Uterus (tissue), 4 donors: Measurements from ENCODE around the gene DENND1A. TPM values are rescaled to one million over a fixed set of nuclear protein-coding genes. Genes with fewer than 3 reads are reported as not detected.

ENCODE experiments used
- DNase-seq, 2 donors: peaks; one replicate each; pipeline ENCODE4 v3.0.0-alpha.2; 2019 to 2020
- H3K27ac ChIP-seq, 2 donors: fragments of 200-600 bp; sonication (generic); 1 replicate in 1 of 2; 2 replicates in 1 of 2; pipeline ENCODE4 v1.5.1; 2016 to 2018
- H3K27me3 ChIP-seq, 2 donors: fragments of 200-600 bp; sonication (generic); one replicate each; pipeline ENCODE4 v1.5.1; 2018 to 2019; ENCODE audit warnings: control low read depth in 1 of 2
- H3K36me3 ChIP-seq, 2 donors: fragments of 200-600 bp; sonication (generic); one replicate each; pipeline ENCODE4 v1.5.1; 2019; ENCODE audit warnings: control low read depth in 1 of 2
- H3K4me1 ChIP-seq, 2 donors: fragments of 200-600 bp; sonication (generic); one replicate each; pipeline ENCODE4 v1.5.1; 2018 to 2019; ENCODE audit warnings: control low read depth in 1 of 2
- H3K4me3 ChIP-seq, 2 donors: fragments of 200-600 bp; sonication (generic); 1 replicate in 1 of 2; 2 replicates in 1 of 2; pipeline ENCODE4 v1.5.1; 2018 to 2019; ENCODE audit warnings: mild to moderate bottlenecking in 1 of 2
- H3K9me3 ChIP-seq, 2 donors: fragments of 200-600 bp; sonication (generic); one replicate each; pipeline ENCODE4 v1.5.1; 2019; ENCODE audit warnings: control low read depth in 1 of 2
- POLR2A ChIP-seq, 2 donors: fragments of 450-650 bp; IDR thresholded peaks; one replicate each; pipeline ENCODE4 v1.6.1; 2016; ENCODE audit warnings: antibody characterized with exemption in 2 of 2, mild to moderate bottlenecking in 1 of 2, moderate library complexity in 1 of 2
- intact Hi-C: fragments of 100-400 bp; cut with DNase I; formaldehyde crosslinking; loops from one replicate; pipeline ENCODE4 v1.15.1; 2023; ENCODE audit warnings: low total_unique reads
- total RNA-seq, 4 donors: library from RNA; depleted of rRNA in 3 of 4; stranded (reverse); fragments of >200 nt in 3 of 4; gene quantifications; one replicate each; pipeline versions ENCODE4 v1.1.0 to v1.2.4, GENCODE V29; 2014 to 2023
- TF ChIP-seq, protein P1 (sequence below), 4 experiments: fragments of 200-600 bp in 2 of 4; fragments of 450-650 bp in 2 of 4; sonication (generic) in 2 of 4; IDR thresholded peaks; one replicate each; pipeline ENCODE4 v1.5.1; 2016 to 2019; ENCODE audit warnings: antibody characterized with exemption in 4 of 4, mild to moderate bottlenecking in 2 of 4, moderate library complexity in 1 of 4
- donor health status: DM: yes; HTN: yes; CAD: no.

Gene DENND1A
- total RNA-seq, 4 donors from 2014 or later = 10.8 to 34.5 (median 22.6) TPM

DNA sequence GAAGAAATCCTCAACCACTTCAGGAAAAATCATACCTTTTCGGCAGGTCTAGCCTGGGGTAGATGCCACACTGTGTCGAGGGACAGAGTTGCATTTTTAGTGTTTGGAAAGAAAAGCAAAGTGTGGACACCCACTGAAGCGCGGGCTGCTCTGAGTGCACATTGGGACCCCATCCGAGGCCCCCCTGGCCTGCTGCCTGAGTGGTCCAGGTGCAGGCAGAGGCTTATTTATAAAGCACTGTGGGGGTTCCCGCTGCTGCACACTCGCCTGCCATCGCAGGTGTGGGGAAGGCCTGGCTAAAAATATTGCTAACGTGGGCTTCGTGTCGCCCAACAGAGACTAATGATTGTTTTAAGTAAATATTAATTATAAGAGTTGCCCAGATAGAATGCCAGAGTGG is 454.5 kb downstream of the DENND1A start:
- no peak overlapping the region for H3K4me3 ChIP-seq
- TF ChIP-seq, protein P1, sequence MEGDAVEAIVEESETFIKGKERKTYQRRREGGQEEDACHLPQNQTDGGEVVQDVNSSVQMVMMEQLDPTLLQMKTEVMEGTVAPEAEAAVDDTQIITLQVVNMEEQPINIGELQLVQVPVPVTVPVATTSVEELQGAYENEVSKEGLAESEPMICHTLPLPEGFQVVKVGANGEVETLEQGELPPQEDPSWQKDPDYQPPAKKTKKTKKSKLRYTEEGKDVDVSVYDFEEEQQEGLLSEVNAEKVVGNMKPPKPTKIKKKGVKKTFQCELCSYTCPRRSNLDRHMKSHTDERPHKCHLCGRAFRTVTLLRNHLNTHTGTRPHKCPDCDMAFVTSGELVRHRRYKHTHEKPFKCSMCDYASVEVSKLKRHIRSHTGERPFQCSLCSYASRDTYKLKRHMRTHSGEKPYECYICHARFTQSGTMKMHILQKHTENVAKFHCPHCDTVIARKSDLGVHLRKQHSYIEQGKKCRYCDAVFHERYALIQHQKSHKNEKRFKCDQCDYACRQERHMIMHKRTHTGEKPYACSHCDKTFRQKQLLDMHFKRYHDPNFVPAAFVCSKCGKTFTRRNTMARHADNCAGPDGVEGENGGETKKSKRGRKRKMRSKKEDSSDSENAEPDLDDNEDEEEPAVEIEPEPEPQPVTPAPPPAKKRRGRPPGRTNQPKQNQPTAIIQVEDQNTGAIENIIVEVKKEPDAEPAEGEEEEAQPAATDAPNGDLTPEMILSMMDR (IDR thresholded peaks at IDR 0.05) = no peak
- no peak for TF ChIP-seq POLR2A (IDR thresholded peaks at IDR 0.05)
- no peaks in the 10 kb centered on the region for H3K9me3 ChIP-seq
- intact Hi-C loops = no loop called here
- H3K4me1 ChIP-seq = no peaks in the 10 kb centered on the region
- H3K27me3 ChIP-seq = no peaks in the 10 kb centered on the region
- H3K36me3 ChIP-seq = no peaks in the 10 kb centered on the region
- H3K27ac ChIP-seq = no peak overlapping the region
- DNase-seq = no peak

DNA sequence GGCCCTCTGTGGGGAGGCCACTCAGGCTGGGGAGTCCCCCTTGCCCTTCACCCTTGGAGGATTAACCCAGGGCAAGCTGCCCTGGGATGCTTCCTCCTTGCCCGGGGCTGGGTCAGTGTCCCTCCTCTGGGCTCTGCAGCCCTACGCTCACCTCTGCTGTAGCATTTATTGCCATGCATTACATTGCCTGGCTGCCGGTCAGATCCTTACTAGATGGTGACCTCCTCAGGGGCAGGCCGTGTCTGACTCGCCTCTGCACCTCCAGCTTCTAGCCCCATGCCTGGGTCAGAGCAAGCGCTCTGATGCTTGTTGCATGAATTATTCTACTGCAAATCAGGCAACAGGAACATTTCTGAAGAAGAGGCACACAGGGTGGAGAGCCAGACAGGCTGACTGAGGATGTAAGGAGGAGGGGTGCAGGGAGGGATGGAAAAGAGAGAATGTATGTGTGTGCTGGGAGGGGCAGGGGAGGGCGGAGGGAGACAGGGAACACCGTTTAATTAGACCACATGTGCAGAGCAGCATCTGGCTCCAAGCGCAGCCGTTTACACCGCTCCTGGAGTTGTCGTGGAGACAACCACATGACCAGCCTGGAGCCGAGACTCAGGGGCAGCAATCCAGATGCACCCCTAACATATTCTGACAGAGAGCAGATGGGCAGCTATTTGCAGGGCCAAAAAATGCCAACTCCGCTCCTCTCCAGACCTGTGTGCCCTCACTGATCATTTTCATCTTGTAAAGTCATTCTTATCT is 456.9 kb downstream of the DENND1A start:
- Histone ChIP-seq H3K9me3 (no peaks in the 10 kb centered on the region), H3K36me3 (no peaks in the 10 kb centered on the region), H3K27me3 (no peaks in the 10 kb centered on the region), H3K27ac (no peak overlapping the region), H3K4me1 (no peaks in the 10 kb centered on the region), H3K4me3 (no peak overlapping the region)
- intact Hi-C loops = no loop called here
- TF ChIP-seq POLR2A (IDR thresholded peaks at IDR 0.05) = no peak
- TF ChIP-seq, protein P1 (IDR thresholded peaks at IDR 0.05) = no peak
- no peak for DNase-seq

DNA sequence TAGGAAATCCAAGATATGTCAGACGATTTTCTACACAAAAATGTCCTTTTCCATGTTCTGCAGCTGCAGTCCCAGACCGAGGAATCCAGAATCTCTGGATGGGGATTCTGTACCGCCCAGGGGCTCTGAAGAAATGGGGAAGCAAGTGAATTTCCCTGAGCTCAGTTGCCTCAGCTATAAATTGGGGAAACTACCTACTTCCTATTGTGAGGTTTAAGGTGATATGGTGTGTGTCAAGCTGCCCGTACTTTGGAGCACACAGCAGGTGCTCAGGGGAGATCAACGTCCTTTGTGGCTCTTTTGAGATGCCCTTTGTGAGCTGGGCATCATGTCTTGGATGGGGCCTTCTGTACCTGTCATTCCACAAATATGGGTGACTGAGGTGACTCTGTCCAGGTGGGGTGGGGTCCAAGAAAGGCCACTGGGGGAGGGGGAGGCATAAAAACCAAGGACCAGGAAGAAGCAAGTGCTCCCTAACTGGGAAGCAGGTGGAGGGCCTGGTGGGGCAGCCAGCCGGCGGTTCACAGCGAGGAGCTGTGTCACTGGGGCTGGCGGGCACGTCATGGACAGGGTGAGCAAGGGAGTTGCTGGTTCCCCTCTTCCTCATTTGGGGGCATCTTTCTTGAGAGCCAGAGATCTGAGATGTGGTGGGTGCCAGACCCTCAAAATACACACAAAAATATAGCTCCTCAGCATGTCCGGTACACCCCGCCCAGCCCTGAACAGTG is 457.9 kb downstream of the DENND1A start:
- Histone ChIP-seq H3K4me3 (no peak overlapping the region), H3K9me3 (no peaks in the 10 kb centered on the region), H3K27ac (no peak overlapping the region), H3K27me3 (no peaks in the 10 kb centered on the region), H3K4me1 (no peaks in the 10 kb centered on the region), H3K36me3 (no peaks in the 10 kb centered on the region)
- no peak for TF ChIP-seq POLR2A (IDR thresholded peaks at IDR 0.05)
- TF ChIP-seq, protein P1 (IDR thresholded peaks at IDR 0.05) = no peak
- intact Hi-C loops = no loop called here
- DNase-seq = no peak

DNA sequence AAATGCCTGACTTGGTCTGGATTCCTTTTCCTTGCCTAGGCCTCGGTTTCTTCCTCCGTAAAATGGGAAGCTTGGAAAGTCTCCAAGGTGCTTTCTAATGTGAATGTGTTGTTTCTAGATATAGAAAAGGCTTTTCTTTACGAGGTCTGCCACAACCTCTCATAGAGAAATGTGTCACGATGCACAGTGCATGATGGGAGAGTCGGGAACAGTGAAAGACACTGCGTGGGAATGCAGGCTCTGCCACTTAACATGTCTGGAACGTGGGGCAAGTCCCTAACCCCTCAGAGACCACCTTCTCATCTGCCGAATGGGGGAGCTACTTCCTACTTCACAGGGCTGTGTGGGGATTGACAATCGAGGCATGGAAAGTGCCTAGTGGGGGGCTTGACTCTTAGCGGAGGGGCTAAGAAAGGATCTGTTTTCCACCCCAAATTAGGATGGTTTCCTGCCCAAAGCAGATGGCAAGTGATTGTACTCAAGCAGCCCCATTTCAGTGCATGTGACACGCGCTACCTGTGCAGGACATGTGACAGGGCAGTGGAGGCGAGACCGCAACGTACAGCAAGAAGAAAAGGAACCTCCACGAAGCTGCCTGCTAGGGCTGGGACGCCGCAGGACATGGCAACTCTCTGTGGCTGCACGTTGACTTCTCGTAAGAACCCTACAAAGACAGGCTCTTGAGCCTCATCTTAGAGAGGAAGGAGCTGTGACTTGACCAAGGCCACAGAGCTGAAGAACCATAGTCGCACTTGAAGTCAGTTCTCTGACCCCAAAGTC is 458.7 kb downstream of the DENND1A start:
- intact Hi-C loops = no loop called here
- no peak for DNase-seq
- Histone ChIP-seq H3K9me3 (no peaks in the 10 kb centered on the region), H3K4me1 (no peaks in the 10 kb centered on the region), H3K27me3 (no peaks in the 10 kb centered on the region), H3K36me3 (no peaks in the 10 kb centered on the region), H3K27ac (no peak overlapping the region), H3K4me3 (no peak overlapping the region)
- TF ChIP-seq, protein P1 (IDR thresholded peaks at IDR 0.05) = no peak
- no peak for TF ChIP-seq POLR2A (IDR thresholded peaks at IDR 0.05)
